ENCODE results near the gene GABRG3. TPM values are rescaled to one million over a fixed set of nuclear protein-coding genes. Genes with fewer than 3 reads are reported as not detected.

The GABRG3 gene
- total and polyA plus RNA-seq, 7 donors = not detected

- intact Hi-C loops (cut with DNase I) = no loop called here
- H3K27me3 ChIP-seq (ENCODE audit: insufficient read depth in 3 of 3, low read length in 2 of 3) = no peaks in the 10 kb centered on the region
- no peak overlapping the region for H3K4me3 ChIP-seq
- H3K27ac ChIP-seq = no peak overlapping the region
- TF ChIP-seq CTCF (IDR thresholded peaks at IDR 0.05) = no peak
- DNase-seq (no peak), ATAC-seq (no peak)
- no peaks in the 10 kb centered on the region for H3K4me1 ChIP-seq
- no peaks in the 10 kb centered on the region for H3K9me3 ChIP-seq
- 81 to 84% (median 84%) methylated on average over 5 of the region's 5 CpGs for WGBS, 3 donors
- no peaks in the 10 kb centered on the region for H3K36me3 ChIP-seq (ENCODE audit: insufficient read depth in 1 of 2, low read depth in 1 of 2)
Observed at GRCh38 chr15:26941489-26941888, 29.5 kb upstream of the GABRG3 start.

GRCh38 chr15:26943866-26944265, 27.1 kb upstream of the GABRG3 start:
- WGBS, 3 donors = 37 to 46% (median 39%) methylated on average over 8 of the region's 8 CpGs
- Histone ChIP-seq H3K27me3 (ENCODE audit: insufficient read depth in 3 of 3, low read length in 2 of 3) (no peaks in the 10 kb centered on the region), H3K36me3 (ENCODE audit: insufficient read depth in 1 of 2, low read depth in 1 of 2) (no peaks in the 10 kb centered on the region), H3K4me3 (no peak overlapping the region), H3K9me3 (no peaks in the 10 kb centered on the region), H3K27ac (no peak overlapping the region), H3K4me1 (no peaks in the 10 kb centered on the region)
- intact Hi-C loops (cut with DNase I) = no loop called here
- no peak for TF ChIP-seq CTCF (IDR thresholded peaks at IDR 0.05)
- no peak for ATAC-seq
- no peak for DNase-seq

- Histone ChIP-seq H3K4me1 (no peaks in the 10 kb centered on the region), H3K9me3 (no peaks in the 10 kb centered on the region), H3K27ac (no peak overlapping the region), H3K36me3 (ENCODE audit: insufficient read depth in 1 of 2, low read depth in 1 of 2) (no peaks in the 10 kb centered on the region), H3K27me3 (ENCODE audit: insufficient read depth in 3 of 3, low read length in 2 of 3) (no peaks in the 10 kb centered on the region), H3K4me3 (no peak overlapping the region)
- DNase-seq (no peak), ATAC-seq (no peak)
- intact Hi-C loops (cut with DNase I) = no loop called here
- TF ChIP-seq CTCF (IDR thresholded peaks at IDR 0.05) = no peak
- 82% methylated on average over 13 of the region's 13 CpGs for WGBS, 3 donors
Observed at GRCh38 chr15:26945046-26945445, 25.9 kb upstream of the GABRG3 start.

- no peak for DNase-seq
- intact Hi-C loops (cut with DNase I) = no loop called here
- ATAC-seq = no peak
- WGBS, 3 donors = 49 to 70% (median 59%) methylated on average over 2 of the region's 2 CpGs
- H3K27ac ChIP-seq = no peak overlapping the region
- H3K36me3 ChIP-seq (ENCODE audit: insufficient read depth in 1 of 2, low read depth in 1 of 2) = no peaks in the 10 kb centered on the region
- no peak for TF ChIP-seq CTCF (IDR thresholded peaks at IDR 0.05)
- no peak overlapping the region for H3K4me3 ChIP-seq
- H3K27me3 ChIP-seq (ENCODE audit: insufficient read depth in 3 of 3, low read length in 2 of 3) = no peaks in the 10 kb centered on the region
- H3K9me3 ChIP-seq = no peaks in the 10 kb centered on the region
- no peaks in the 10 kb centered on the region for H3K4me1 ChIP-seq
Observed at GRCh38 chr15:26950001-26950400, 21.0 kb upstream of the GABRG3 start.

- 54 to 60% (median 60%) methylated on average over 2 of the region's 2 CpGs for WGBS, 3 donors
- H3K4me3 ChIP-seq = no peak overlapping the region
- H3K4me1 ChIP-seq = no peaks in the 10 kb centered on the region
- ATAC-seq (no peak), DNase-seq (no peak)
- no peak for TF ChIP-seq CTCF (IDR thresholded peaks at IDR 0.05)
- H3K36me3 ChIP-seq (ENCODE audit: insufficient read depth in 1 of 2, low read depth in 1 of 2) = no peaks in the 10 kb centered on the region
- intact Hi-C loops (cut with DNase I) = no loop called here
- H3K27me3 ChIP-seq (ENCODE audit: insufficient read depth in 3 of 3, low read length in 2 of 3) = no peaks in the 10 kb centered on the region
- no peak overlapping the region for H3K27ac ChIP-seq
- no peaks in the 10 kb centered on the region for H3K9me3 ChIP-seq
Observed at GRCh38 chr15:26954403-26954802, 16.6 kb upstream of the GABRG3 start.

Measured in psoas muscle (tissue), 8 donors.